Mesothelial cell of epicardium (in vitro differentiated cells): ENCODE data around the gene HARS1. TPM values are rescaled to one million over a fixed set of nuclear protein-coding genes. Genes with fewer than 3 reads are reported as not detected.

Experiments
- DNase-seq, 2 experiments: peaks; one replicate each; pipeline ENCODE4 v3.0.0; 2021; ENCODE audit warnings: low spot score in 2 of 2; ENCODE audit not compliant: unreplicated experiment in 2 of 2
- H3K27ac Mint-ChIP-seq: 2 replicates; pipeline ENCODE4 v1.8.0; 2021; ENCODE audit warnings: mixed read lengths
- H3K27me3 Mint-ChIP-seq: 2 replicates; pipeline ENCODE4 v1.8.0; 2021; ENCODE audit warnings: low read depth, mixed read lengths
- H3K36me3 Mint-ChIP-seq: 2 replicates; pipeline ENCODE4 v1.8.0; 2021; ENCODE audit warnings: mixed read lengths
- H3K4me1 Mint-ChIP-seq: 2 replicates; pipeline ENCODE4 v1.8.0; 2021; ENCODE audit warnings: mixed read lengths
- H3K4me3 Mint-ChIP-seq: 2 replicates; pipeline ENCODE4 v1.8.0; 2021; ENCODE audit warnings: mild to moderate bottlenecking, moderate library complexity, mixed read lengths
- H3K9me3 Mint-ChIP-seq: 2 replicates; pipeline ENCODE4 v1.8.0; 2021; ENCODE audit warnings: mixed read lengths
- total RNA-seq: library from RNA; stranded (reverse); gene quantifications from 3 replicates; pipeline ENCODE4 v1.2.1, GENCODE V29; 2021
- TF ChIP-seq, protein P1 (sequence below): fragments of 200-600 bp; sonication (generic); IDR thresholded peaks from one replicate; pipeline ENCODE4 v1.5.0; 2021; ENCODE audit warnings: antibody characterized with exemption; ENCODE audit not compliant: unreplicated experiment

HARS1 gene
- total RNA-seq, 1 donor from 2014 or later = 76.9 TPM

DNA sequence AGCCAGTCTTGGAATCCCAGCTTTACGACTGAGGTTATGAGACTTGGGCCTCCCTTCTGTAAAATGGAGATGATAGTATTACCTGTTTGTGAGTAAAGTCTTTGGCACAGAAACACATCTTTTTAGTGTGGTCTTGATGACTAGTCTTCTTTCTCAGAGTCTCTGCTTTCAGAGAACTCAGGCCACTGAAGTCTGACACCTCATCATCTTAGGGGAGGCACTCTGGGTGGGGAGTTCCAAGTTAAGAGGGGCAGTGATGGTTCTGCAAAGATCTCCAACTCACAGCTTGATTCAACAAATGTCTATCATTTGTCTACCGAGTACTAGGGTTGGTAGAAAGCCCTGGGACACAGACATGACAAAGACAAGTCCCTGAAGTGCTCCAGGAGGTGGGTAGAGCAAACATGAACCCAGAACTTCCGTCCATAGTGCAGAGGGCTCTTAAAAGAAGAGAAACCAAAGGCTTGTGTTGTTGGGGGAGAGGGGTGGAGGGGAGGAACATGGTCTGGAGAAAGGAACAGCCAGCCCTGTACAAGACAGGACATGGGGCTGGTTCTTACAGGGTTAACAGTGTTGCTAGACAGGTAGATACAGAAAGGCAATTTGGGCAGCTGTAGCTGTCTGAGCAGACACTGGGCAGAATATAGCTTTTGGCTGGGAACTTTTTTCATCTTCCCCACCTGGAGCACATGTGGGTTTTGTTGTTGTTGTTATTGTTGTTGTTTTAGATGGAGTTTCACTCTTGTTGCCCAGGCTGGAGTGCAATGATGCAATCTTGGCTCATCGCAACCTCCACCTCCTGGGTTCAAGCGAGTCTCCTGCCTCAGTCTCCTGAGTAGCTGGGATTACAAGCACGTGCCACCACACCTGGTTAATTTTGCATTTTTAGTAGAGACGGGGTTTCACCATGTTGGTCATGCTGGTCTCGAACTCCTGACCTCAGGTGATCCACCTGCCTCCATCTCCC is 55.6 kb downstream of the HARS1 start:
- TF ChIP-seq, protein P1, sequence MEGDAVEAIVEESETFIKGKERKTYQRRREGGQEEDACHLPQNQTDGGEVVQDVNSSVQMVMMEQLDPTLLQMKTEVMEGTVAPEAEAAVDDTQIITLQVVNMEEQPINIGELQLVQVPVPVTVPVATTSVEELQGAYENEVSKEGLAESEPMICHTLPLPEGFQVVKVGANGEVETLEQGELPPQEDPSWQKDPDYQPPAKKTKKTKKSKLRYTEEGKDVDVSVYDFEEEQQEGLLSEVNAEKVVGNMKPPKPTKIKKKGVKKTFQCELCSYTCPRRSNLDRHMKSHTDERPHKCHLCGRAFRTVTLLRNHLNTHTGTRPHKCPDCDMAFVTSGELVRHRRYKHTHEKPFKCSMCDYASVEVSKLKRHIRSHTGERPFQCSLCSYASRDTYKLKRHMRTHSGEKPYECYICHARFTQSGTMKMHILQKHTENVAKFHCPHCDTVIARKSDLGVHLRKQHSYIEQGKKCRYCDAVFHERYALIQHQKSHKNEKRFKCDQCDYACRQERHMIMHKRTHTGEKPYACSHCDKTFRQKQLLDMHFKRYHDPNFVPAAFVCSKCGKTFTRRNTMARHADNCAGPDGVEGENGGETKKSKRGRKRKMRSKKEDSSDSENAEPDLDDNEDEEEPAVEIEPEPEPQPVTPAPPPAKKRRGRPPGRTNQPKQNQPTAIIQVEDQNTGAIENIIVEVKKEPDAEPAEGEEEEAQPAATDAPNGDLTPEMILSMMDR = no peak
- Mint-ChIP-seq H3K27me3 (no peaks in the 10 kb centered on the region), H3K4me1 (peaks cover 15% of the 10 kb centered on the region), H3K9me3 (peaks cover 2% of the 10 kb centered on the region), H3K27ac (no peak overlapping the region), H3K36me3 (no peaks in the 10 kb centered on the region), H3K4me3 (no peak overlapping the region)
- no peak for DNase-seq

DNA sequence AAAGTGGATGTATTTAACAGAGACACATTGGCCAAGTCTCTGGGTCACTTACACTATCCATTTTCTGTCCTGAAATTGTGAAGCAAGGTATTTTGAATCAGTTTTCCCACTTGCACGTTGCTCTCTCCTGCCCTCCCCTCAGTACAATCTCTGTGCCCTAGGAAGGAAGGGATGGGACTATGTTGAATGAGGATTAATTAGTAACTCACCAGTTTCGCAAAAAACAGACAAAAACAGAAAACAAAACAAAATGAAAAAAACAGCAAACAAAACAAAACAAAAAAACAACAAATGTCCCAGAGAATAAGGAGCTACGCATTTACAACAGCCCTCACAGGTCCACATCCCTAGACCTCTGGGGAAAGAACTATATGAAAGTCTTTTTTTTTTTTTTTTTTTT is 57.1 kb downstream of the HARS1 start:
- TF ChIP-seq, protein P1 = no peak
- Mint-ChIP-seq H3K27ac (no peak overlapping the region), H3K36me3 (no peaks in the 10 kb centered on the region), H3K4me1 (peaks cover 8% of the 10 kb centered on the region), H3K27me3 (no peaks in the 10 kb centered on the region), H3K4me3 (no peak overlapping the region), H3K9me3 (peaks cover 2% of the 10 kb centered on the region)
- DNase-seq = no peak

DNA sequence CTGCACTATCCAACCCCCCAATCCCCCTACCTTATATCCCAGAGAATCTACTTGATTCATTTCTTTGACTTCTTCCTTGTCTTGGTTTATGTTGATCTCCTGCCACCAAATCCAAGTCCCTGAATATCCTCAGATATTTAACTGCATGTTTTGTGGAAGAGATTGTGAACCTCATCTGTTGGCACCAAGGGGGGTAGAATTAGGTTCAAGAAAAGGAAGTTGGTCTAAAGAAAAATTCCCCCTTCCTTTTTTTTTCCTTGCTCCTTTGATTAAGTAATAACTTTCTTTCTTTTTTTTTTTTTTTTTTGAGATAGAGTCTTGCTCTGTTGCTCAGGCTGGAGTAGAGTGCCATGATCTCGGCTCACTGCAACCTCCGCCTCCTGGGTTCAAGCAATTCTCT is 57.7 kb downstream of the HARS1 start:
- Mint-ChIP-seq H3K27me3 (no peaks in the 10 kb centered on the region), H3K9me3 (peaks cover 2% of the 10 kb centered on the region), H3K36me3 (no peaks in the 10 kb centered on the region), H3K4me1 (peaks cover 3% of the 10 kb centered on the region), H3K27ac (no peak overlapping the region), H3K4me3 (no peak overlapping the region)
- TF ChIP-seq, protein P1 = no peak
- no peak for DNase-seq

DNA sequence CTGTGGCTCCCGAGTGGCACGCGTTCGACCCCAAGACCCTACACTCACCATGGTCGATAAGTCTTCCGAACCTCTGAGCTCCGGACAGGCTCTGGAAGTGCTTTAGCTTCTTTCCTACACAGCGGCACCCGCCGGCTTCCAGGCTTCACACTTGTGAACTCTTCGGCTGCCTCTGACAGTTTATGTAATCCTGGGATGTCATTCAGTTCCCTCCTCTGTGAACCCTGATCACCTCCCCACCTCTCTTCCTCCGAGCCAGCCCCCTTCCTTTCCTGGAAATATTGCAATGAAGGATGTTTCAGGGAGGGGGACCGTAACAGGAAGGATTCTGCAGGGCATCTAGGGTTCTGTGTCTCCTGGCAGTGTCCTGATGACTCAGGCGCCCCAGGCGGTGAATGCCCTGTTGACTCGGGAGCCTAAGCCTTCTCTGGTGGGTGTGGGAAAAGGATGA is 58.1 kb downstream of the HARS1 start, which contains the start of gene CD14:
TSS of gene CD14 (minus strand) at position 155 of the 451 bp plus-strand sequence. CDS start at position 51, 104 bp downstream.
- Mint-ChIP-seq H3K27ac (no peak within 1 kb of the TSS), H3K36me3 (peaks cover 1% of the 10 kb centered on the region)

DNA sequence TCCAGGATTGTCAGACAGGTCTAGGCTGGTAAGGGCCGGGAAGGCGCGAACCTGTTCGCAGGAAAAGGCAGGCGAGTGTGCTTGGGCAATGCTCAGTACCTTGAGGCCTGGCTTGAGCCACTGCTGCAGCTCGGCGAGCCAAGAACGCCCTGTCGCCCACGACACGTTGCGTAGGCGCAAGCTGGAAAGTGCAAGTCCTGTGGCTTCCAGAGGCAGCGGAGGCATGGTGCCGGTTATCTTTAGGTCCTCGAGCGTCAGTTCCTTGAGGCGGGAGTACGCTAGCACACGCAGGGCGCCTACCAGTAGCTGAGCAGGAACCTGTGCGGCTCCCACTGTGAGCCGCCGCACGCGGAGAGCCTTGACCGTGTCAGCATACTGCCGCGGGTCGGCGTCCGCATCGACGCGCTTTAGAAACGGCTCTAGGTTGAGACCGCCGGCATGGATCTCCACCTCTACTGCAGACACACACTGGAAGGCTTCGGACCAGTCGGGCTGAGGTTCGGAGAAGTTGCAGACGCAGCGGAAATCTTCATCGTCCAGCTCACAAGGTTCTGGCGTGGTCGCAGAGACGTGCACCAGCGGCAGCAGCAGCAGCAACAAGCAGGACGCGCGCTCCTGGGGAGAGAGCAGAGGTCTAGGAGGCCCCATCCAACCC is 58.7 kb downstream of the HARS1 start:
- H3K4me1 Mint-ChIP-seq = no peaks in the 10 kb centered on the region
- DNase-seq = no peak
- H3K4me3 Mint-ChIP-seq = no peak overlapping the region
- H3K27me3 Mint-ChIP-seq = no peaks in the 10 kb centered on the region
- H3K36me3 Mint-ChIP-seq = peaks cover 2% of the 10 kb centered on the region
- H3K9me3 Mint-ChIP-seq = peaks cover 7% of the 10 kb centered on the region
- TF ChIP-seq, protein P1 = no peak
- no peak overlapping the region for H3K27ac Mint-ChIP-seq

More for the DNA sequence above, 58.1 kb downstream of the HARS1 start, which contains the start of gene CD14:
- H3K4me1 Mint-ChIP-seq = peaks cover under 1% of the 10 kb centered on the region
- TF ChIP-seq, protein P1 = no peak
- H3K9me3 Mint-ChIP-seq = peaks cover 3% of the 10 kb centered on the region
- no peak for DNase-seq
- H3K27me3 Mint-ChIP-seq = no peaks in the 10 kb centered on the region
- H3K4me3 Mint-ChIP-seq = no peak within 1 kb of the TSS
